CD8-positive, alpha-beta memory T cell (primary cell): ENCODE measurements around the gene HMOX1. TPM values are rescaled to one million over a fixed set of nuclear protein-coding genes. Genes with fewer than 3 reads are reported as not detected.

Experiments used
- CTCF ChIA-PET: fragments of 350-600 bp; sonication (Branson Sonifier 250); formaldehyde crosslinking; loops from one replicate; lab custom pipeline; 2021; ENCODE audit warnings: antibody characterized with exemption; lab: Charles Lee
- POLR2A ChIA-PET: fragments of 350-600 bp; sonication (Branson Sonifier 250); formaldehyde crosslinking; loops from one replicate; lab custom pipeline; 2021; ENCODE audit warnings: antibody characterized with exemption; lab: Charles Lee
- DNase-seq, 5 donors: peaks; one replicate each; pipeline versions ENCODE4 v3.0.0 to v3.0.0-alpha.2; 2020 to 2022; ENCODE audit warnings: mixed read lengths in 1 of 5
- H3K27ac ChIP-seq: one replicate; pipeline ENCODE4 v1.7.0; 2013; ENCODE audit warnings: low read depth, mild to moderate bottlenecking, low read length, moderate library complexity
- H3K27me3 ChIP-seq: 2 replicates; pipeline ENCODE4 v1.7.0; 2013; ENCODE audit warnings: low read length, mild to moderate bottlenecking; ENCODE audit not compliant: insufficient read depth, poor library complexity, severe bottlenecking
- H3K36me3 ChIP-seq: 2 replicates; pipeline ENCODE4 v1.7.0; 2013; ENCODE audit warnings: mild to moderate bottlenecking, low read length, moderate library complexity; ENCODE audit not compliant: insufficient read depth
- H3K4me1 ChIP-seq: 2 replicates; pipeline ENCODE4 v1.7.0; 2013; ENCODE audit warnings: mild to moderate bottlenecking, low read length, moderate library complexity; ENCODE audit not compliant: insufficient read depth
- H3K4me3 ChIP-seq: 2 replicates; pipeline ENCODE4 v1.7.0; 2013; ENCODE audit warnings: mild to moderate bottlenecking, low read length
- H3K9me3 ChIP-seq: 2 replicates; pipeline ENCODE4 v1.7.0; 2013; ENCODE audit warnings: mild to moderate bottlenecking, low read length
- H3K27ac Mint-ChIP-seq, 8 donors: one replicate each; pipeline ENCODE4 v1.8.0; 2020 to 2021; ENCODE audit warnings: mixed read lengths in 8 of 8, mild to moderate bottlenecking in 6 of 8, inconsistent platforms in 3 of 8, moderate library complexity in 3 of 8
- H3K27me3 Mint-ChIP-seq, 2 donors: one replicate each; pipeline ENCODE4 v1.8.0; 2020 to 2021; ENCODE audit warnings: mixed read lengths in 2 of 2, mild to moderate bottlenecking in 1 of 2, moderate library complexity in 1 of 2
- H3K36me3 Mint-ChIP-seq, 3 donors: one replicate each; pipeline ENCODE4 v1.8.0; 2020 to 2021; ENCODE audit warnings: mixed read lengths in 3 of 3, inconsistent platforms in 1 of 3, mild to moderate bottlenecking in 1 of 3
- H3K4me1 Mint-ChIP-seq, 3 donors: one replicate each; pipeline ENCODE4 v1.8.0; 2020 to 2021; ENCODE audit warnings: mixed read lengths in 3 of 3, inconsistent platforms in 1 of 3, mild to moderate bottlenecking in 1 of 3
- H3K4me3 Mint-ChIP-seq, 7 donors: one replicate each; pipeline ENCODE4 v1.8.0; 2020 to 2021; ENCODE audit warnings: mixed read lengths in 7 of 7, mild to moderate bottlenecking in 6 of 7, moderate library complexity in 4 of 7, inconsistent platforms in 2 of 7
- H3K9me3 Mint-ChIP-seq, 5 donors: one replicate each; pipeline ENCODE4 v1.8.0; 2020 to 2022; ENCODE audit warnings: mixed read lengths in 5 of 5, mild to moderate bottlenecking in 3 of 5, moderate library complexity in 2 of 5, inconsistent platforms in 1 of 5
- polyA plus RNA-seq: library from polyadenylated mRNA; unstranded; fragments of 300-500 nt; fragmentation: Illumina TruSeq; gene quantifications from one replicate; pipeline ENCODE4 v1.2.3, GENCODE V29; 2021
- total RNA-seq, 2 experiments: library from RNA; stranded (reverse); gene quantifications; one replicate each; pipeline ENCODE4 v1.2.3, GENCODE V29; 2021

Gene HMOX1
- total and polyA plus RNA-seq, 3 experiments from 2014 or later: 0.25 to 5.6 (median 5.1) TPM

DNA sequence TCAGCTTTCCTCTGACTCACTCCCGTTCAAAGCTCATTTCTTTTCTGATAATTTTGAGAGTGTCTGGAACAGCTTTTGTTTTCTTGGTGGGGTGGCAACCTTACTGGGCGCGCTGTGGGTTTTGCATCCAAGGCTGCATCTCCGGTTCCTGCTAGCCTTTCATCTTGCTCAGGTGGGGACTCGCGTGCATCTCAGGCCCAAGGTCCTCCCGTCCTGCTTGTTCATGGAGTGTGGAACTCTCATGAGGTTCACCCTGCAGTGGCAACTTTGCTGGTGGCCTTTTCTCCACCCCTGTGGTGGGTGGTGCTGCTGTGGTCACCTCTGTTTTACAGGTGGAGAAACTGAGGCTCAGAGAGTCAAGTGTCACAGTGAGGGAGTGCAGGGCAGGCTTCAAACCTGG lies 44.6 kb downstream of the HMOX1 start:
- peaks cover 0 to 67% (median 11%) of the 10 kb centered on the region in 3 donors for H3K36me3 Mint-ChIP-seq
- CTCF ChIA-PET: no interaction called here

GRCh38 chr22:35425971-35426800 lies 45.3 kb downstream of the HMOX1 start:
- Mint-ChIP-seq H3K4me3 (no peak overlapping the region), H3K27me3 (peaks cover 0 to 1% of the 10 kb centered on the region in 2 donors), H3K27ac (peak overlapping the region in 6 of 8 donors; percentile 37 to 92 (median 56)), H3K4me1 (peaks cover 0 to 5% (median 0%) of the 10 kb centered on the region in 3 donors), H3K36me3 (peaks cover 0 to 60% (median 11%) of the 10 kb centered on the region in 3 donors), H3K9me3 (no peaks in the 10 kb centered on the region)
- H3K4me3 ChIP-seq: no peak overlapping the region
- no peak overlapping the region for H3K27ac ChIP-seq
- H3K4me1 ChIP-seq: no peaks in the 10 kb centered on the region
- H3K27me3 ChIP-seq: no peaks in the 10 kb centered on the region
- CTCF ChIA-PET: no interaction called here
- H3K36me3 ChIP-seq: peaks cover 7% of the 10 kb centered on the region
- H3K9me3 ChIP-seq: no peaks in the 10 kb centered on the region
- DNase-seq: no peak
- POLR2A ChIA-PET: interaction anchor here (0.5 kb wide), 1 partner anchor 14 kb away, joined by 4 read pairs; no protein-coding TSS in a partner anchor

More for the DNA sequence above, 44.6 kb downstream of the HMOX1 start:
- H3K27me3 ChIP-seq: no peaks in the 10 kb centered on the region
- no peak for DNase-seq
- Mint-ChIP-seq H3K27ac (peak overlapping the region in 1 of 8 donors; percentile 33), H3K4me1 (peaks cover 0 to 5% (median 0%) of the 10 kb centered on the region in 3 donors), H3K9me3 (no peaks in the 10 kb centered on the region), H3K4me3 (no peak overlapping the region), H3K27me3 (peaks cover 0 to 1% of the 10 kb centered on the region in 2 donors)
- H3K4me1 ChIP-seq: no peaks in the 10 kb centered on the region
- H3K27ac ChIP-seq: no peak overlapping the region
- H3K4me3 ChIP-seq: no peak overlapping the region
- H3K36me3 ChIP-seq: peaks cover 9% of the 10 kb centered on the region
- POLR2A ChIA-PET: interaction anchor here (0.5 kb wide), 1 partner anchor 13 kb away, joined by 4 read pairs; no protein-coding TSS in a partner anchor
- no peaks in the 10 kb centered on the region for H3K9me3 ChIP-seq

DNA sequence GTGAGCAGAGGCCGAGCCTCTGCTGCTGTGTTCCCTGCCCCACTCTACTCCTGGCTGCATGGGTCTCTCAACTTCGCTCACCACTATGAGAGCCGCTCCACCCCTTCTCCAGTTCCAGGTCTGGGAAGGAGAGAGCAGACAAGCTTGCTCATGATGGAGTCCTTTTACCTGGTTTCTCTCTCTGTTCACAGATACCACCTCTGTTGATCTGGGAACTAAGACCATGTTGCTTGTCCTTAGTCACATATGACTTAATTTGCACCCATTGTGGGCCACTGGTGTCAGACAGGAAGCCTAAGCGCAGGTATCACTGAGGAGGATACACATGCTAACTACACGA lies 45.9 kb downstream of the HMOX1 start:
- Histone ChIP-seq H3K4me3 (no peak overlapping the region), H3K4me1 (no peaks in the 10 kb centered on the region), H3K27ac (no peak overlapping the region), H3K9me3 (no peaks in the 10 kb centered on the region), H3K27me3 (no peaks in the 10 kb centered on the region), H3K36me3 (peaks cover 1% of the 10 kb centered on the region)
- Mint-ChIP-seq H3K4me1 (peaks cover 0 to 5% (median 0%) of the 10 kb centered on the region in 3 donors), H3K27me3 (peaks cover 0 to 1% of the 10 kb centered on the region in 2 donors), H3K36me3 (peaks cover under 1 to 55% (median 8%) of the 10 kb centered on the region in 3 donors), H3K4me3 (no peak overlapping the region), H3K27ac (peak overlapping the region in 6 of 8 donors; percentile 37 to 92 (median 56)), H3K9me3 (no peaks in the 10 kb centered on the region)
- CTCF ChIA-PET: no interaction called here
- no peak for DNase-seq
- POLR2A ChIA-PET: no interaction called here

DNA sequence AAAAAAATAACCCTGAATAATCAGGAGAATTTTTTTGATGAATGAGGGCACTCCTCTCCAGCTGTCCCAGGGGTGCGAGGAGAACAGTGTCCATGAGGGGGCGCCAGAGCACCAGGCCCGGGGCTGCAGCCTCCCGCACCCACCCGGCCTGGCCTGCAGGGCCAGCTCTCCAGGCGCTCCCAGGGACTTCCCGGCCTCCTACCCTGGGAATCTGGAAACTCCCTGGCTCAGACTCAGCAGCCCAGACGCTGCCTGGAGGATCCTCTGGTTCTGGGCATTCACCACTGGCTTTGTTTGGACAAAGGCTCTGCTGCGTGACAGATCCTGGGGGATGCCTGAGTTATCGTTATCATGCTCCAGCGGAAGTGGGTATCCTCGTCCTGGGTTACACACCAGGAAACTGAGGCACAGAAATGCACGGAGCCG lies 50.0 kb downstream of the HMOX1 start:
- H3K4me1 ChIP-seq: no peaks in the 10 kb centered on the region
- ChIA-PET CTCF (interaction anchor here (0.7 to 1.8 kb wide), 5 partner anchors 8 to 182 kb away, joined by 4 to 7 read pairs (median 4); no protein-coding TSS in a partner anchor), POLR2A (no interaction called here)
- peaks cover 0 to 2% (median 0%) of the 10 kb centered on the region in 5 donors for H3K9me3 Mint-ChIP-seq
- H3K27ac ChIP-seq: no peak overlapping the region
- peak; percentile 37 to 68 (median 53) for DNase-seq
- peaks cover 0 to 1% of the 10 kb centered on the region in 2 donors for H3K27me3 Mint-ChIP-seq
- peaks cover 0 to 3% (median 0%) of the 10 kb centered on the region in 3 donors for H3K4me1 Mint-ChIP-seq
- H3K4me3 ChIP-seq: no peak overlapping the region
- H3K9me3 ChIP-seq: peaks cover 5% of the 10 kb centered on the region
- H3K27me3 ChIP-seq: no peaks in the 10 kb centered on the region
- H3K36me3 ChIP-seq: no peaks in the 10 kb centered on the region
- no peak overlapping the region for H3K27ac Mint-ChIP-seq
- no peak overlapping the region for H3K4me3 Mint-ChIP-seq
- peaks cover 2 to 34% (median 21%) of the 10 kb centered on the region in 3 donors for H3K36me3 Mint-ChIP-seq

- peaks cover 2 to 31% (median 21%) of the 10 kb centered on the region in 3 donors for H3K36me3 Mint-ChIP-seq
- DNase-seq: no peak
- no peak overlapping the region for H3K4me3 Mint-ChIP-seq
- Histone ChIP-seq H3K27me3 (no peaks in the 10 kb centered on the region), H3K4me3 (no peak overlapping the region), H3K4me1 (no peaks in the 10 kb centered on the region), H3K9me3 (peaks cover 5% of the 10 kb centered on the region), H3K36me3 (no peaks in the 10 kb centered on the region), H3K27ac (no peak overlapping the region)
- peaks cover 0 to 2% (median 0%) of the 10 kb centered on the region in 3 donors for H3K4me1 Mint-ChIP-seq
- peak overlapping the region in 2 of 8 donors; percentile 22 to 32 for H3K27ac Mint-ChIP-seq
- ChIA-PET CTCF (interaction anchor here (1.1 to 1.8 kb wide), 3 partner anchors 9 to 150 kb away, joined by 4 to 7 read pairs (median 6); no protein-coding TSS in a partner anchor), POLR2A (no interaction called here)
- H3K27me3 Mint-ChIP-seq: peaks cover 0 to 1% of the 10 kb centered on the region in 2 donors
- H3K9me3 Mint-ChIP-seq: peaks cover 0 to 2% (median 0%) of the 10 kb centered on the region in 5 donors
These were observed 50.8 kb downstream of the HMOX1 start for GRCh38 chr22:35431483-35432227.

DNA sequence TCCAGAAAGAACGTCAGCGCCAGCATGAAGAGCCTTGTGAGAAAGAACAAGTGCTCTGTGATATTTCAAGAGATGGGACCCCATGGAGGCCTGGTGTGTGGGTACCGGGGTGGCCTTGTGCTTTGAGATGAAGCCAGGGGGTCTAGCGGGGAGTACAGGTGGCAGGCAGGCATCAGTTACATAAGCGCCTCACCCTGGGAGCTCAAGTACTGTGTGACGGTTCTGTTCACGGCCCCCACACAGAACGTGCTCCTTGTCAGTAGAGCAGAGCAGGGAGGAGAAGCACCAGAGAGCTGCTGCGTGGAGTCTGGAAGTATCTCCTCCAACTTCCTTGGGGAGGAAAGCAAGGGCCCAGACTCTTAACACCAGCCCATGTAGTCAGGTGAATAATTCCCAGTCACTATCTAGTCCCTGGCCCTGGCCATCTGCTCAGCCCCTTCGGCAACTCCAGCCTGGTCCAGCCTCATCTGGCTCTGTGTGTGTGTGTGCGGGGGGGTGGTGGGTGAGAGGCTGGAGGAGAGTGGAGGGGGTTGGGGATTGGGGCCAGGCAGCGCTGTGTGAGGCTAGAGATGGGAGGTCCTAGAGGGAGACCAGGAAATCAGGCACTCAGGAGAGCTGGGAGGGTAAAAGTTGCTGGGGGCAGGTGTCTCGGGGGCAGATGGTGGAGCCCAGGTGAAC lies 51.5 kb downstream of the HMOX1 start:
- H3K27ac ChIP-seq: no peak overlapping the region
- H3K36me3 ChIP-seq: no peaks in the 10 kb centered on the region
- Mint-ChIP-seq H3K4me3 (no peak overlapping the region), H3K36me3 (peaks cover 2 to 25% (median 21%) of the 10 kb centered on the region in 3 donors), H3K27ac (no peak overlapping the region), H3K9me3 (peaks cover 0 to 2% (median 0%) of the 10 kb centered on the region in 5 donors), H3K27me3 (no peaks in the 10 kb centered on the region), H3K4me1 (no peaks in the 10 kb centered on the region)
- ChIA-PET CTCF (interaction anchor here (1.8 kb wide), 1 partner anchor 10 kb away, joined by 6 read pairs; no protein-coding TSS in a partner anchor), POLR2A (no interaction called here)
- no peaks in the 10 kb centered on the region for H3K4me1 ChIP-seq
- H3K27me3 ChIP-seq: no peaks in the 10 kb centered on the region
- H3K4me3 ChIP-seq: no peak overlapping the region
- H3K9me3 ChIP-seq: peaks cover 5% of the 10 kb centered on the region
- DNase-seq: no peak

DNA sequence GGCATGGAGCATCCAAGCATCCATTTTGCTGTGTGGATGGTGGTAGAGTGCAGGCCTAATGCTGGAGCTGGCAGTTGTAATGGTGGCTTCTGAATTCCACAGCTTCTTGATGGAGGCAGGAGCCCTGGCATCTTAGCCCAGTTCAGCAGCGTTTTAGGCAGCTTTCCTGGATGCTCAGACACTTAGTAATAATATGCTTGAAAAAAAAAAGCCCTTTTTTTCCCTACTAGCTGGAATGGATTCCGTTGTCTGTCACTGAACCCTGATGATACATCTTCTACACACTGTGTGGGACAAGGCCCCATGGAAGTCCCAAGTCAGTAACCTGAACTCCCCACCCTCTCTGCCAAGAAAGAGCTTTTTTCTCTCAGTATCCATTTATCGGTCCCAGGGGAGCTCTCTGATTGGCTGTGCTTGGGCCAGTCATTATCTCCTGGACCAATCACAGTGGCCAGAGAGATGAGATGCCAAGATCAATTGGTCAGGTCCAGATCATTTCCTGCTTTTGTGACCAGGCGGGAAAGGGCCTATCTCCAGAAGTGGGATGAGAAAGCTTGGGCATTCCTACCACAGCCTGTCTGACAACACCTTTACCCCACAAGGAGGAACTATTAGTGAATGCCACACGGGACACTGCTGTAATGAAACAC lies 53.3 kb downstream of the HMOX1 start:
- H3K27ac ChIP-seq: no peak overlapping the region

More for the DNA sequence above, 53.3 kb downstream of the HMOX1 start:
- Mint-ChIP-seq H3K36me3 (peaks cover 9 to 21% (median 19%) of the 10 kb centered on the region in 3 donors), H3K4me1 (no peaks in the 10 kb centered on the region), H3K27ac (peak overlapping the region in 1 of 8 donors; percentile 40), H3K9me3 (peaks cover 0 to 2% (median 0%) of the 10 kb centered on the region in 5 donors), H3K27me3 (no peaks in the 10 kb centered on the region), H3K4me3 (no peak overlapping the region)
- no peaks in the 10 kb centered on the region for H3K4me1 ChIP-seq
- H3K9me3 ChIP-seq: peaks cover 5% of the 10 kb centered on the region
- DNase-seq: no peak
- no peaks in the 10 kb centered on the region for H3K36me3 ChIP-seq
- no peak overlapping the region for H3K4me3 ChIP-seq
- ChIA-PET CTCF (no interaction called here), POLR2A (no interaction called here)
- no peaks in the 10 kb centered on the region for H3K27me3 ChIP-seq
